Liver (tissue), 9 donors: ENCODE data around the gene TAS1R1. TPM values are rescaled to one million over a fixed set of nuclear protein-coding genes. Genes with fewer than 3 reads are reported as not detected.
A peak's percentile ranks its signal among the peaks of the same experiment; 100 is the strongest.

ENCODE experiments used
- DNase-seq: peaks from one replicate; pipeline ENCODE4 v3.0.0-alpha.2; 2017; ENCODE audit warnings: low spot score
- H3K27ac ChIP-seq, 2 donors: one replicate each; pipeline ENCODE4 v1.7.0; 2013; ENCODE audit warnings: inconsistent platforms in 2 of 2, low read length in 2 of 2, control low read depth in 1 of 2, low read depth in 1 of 2, mild to moderate bottlenecking in 1 of 2
- H3K27me3 ChIP-seq, 4 donors: one replicate each; pipeline versions ENCODE4 v1.6.1 to v1.7.0; 2013; ENCODE audit warnings: low read length in 3 of 4, inconsistent platforms in 1 of 4, mild to moderate bottlenecking in 1 of 4, moderate library complexity in 1 of 4; ENCODE audit not compliant: control insufficient read depth in 4 of 4, insufficient read depth in 4 of 4
- H3K36me3 ChIP-seq, 4 donors: one replicate each; pipeline versions ENCODE4 v1.6.1 to v1.7.0; 2013; ENCODE audit warnings: low read length in 3 of 4, mild to moderate bottlenecking in 3 of 4, low read depth in 1 of 4, moderate library complexity in 1 of 4; ENCODE audit not compliant: control insufficient read depth in 4 of 4, insufficient read depth in 3 of 4
- H3K4me1 ChIP-seq, 4 donors: one replicate each; pipeline versions ENCODE4 v1.6.1 to v1.7.0; 2013; ENCODE audit warnings: low read length in 3 of 4, mild to moderate bottlenecking in 3 of 4, moderate library complexity in 1 of 4; ENCODE audit not compliant: control insufficient read depth in 4 of 4, insufficient read depth in 4 of 4
- H3K4me3 ChIP-seq, 3 donors: one replicate each; pipeline versions ENCODE4 v1.6.1 to v1.7.0; 2013; ENCODE audit warnings: low read length in 3 of 3, control low read depth in 1 of 3, low read depth in 1 of 3, mild to moderate bottlenecking in 1 of 3
- H3K9ac ChIP-seq, 2 donors: one replicate each; pipeline ENCODE4 v1.7.0; 2013; ENCODE audit warnings: low read length in 2 of 2, mild to moderate bottlenecking in 2 of 2, moderate library complexity in 2 of 2, control low read depth in 1 of 2, low read depth in 1 of 2
- H3K9me3 ChIP-seq, 4 donors: one replicate each; pipeline versions ENCODE4 v1.6.1 to v1.7.0; 2013; ENCODE audit warnings: low read length in 3 of 4; ENCODE audit not compliant: control insufficient read depth in 4 of 4
- EGR1 ChIP-seq, 2 donors: IDR thresholded peaks; 2 replicates each; pipeline ENCODE4 v1.6.1; 2016 to 2018; ENCODE audit warnings: antibody characterized with exemption in 2 of 2, low read depth in 2 of 2
- FOXA1 ChIP-seq: IDR thresholded peaks from 2 replicates; pipeline ENCODE4 v1.6.1; 2016; ENCODE audit warnings: antibody characterized with exemption
- FOXA2 ChIP-seq: IDR thresholded peaks from 2 replicates; pipeline ENCODE4 v1.6.1; 2016; ENCODE audit warnings: antibody characterized with exemption
- GABPA ChIP-seq, 2 donors: IDR thresholded peaks in 1 of 2; conservative IDR thresholded peaks in 1 of 2; 2 replicates each; pipeline ENCODE4 v1.6.1; 2016; ENCODE audit warnings: antibody characterized with exemption in 2 of 2, mild to moderate bottlenecking in 1 of 2, moderate library complexity in 1 of 2
- HNF4G ChIP-seq: IDR thresholded peaks from 2 replicates; pipeline ENCODE4 v1.6.1; 2016; ENCODE audit warnings: antibody characterized with exemption
- MAX ChIP-seq: IDR thresholded peaks from 2 replicates; pipeline ENCODE4 v1.6.1; 2016; ENCODE audit warnings: antibody characterized with exemption
- RAD21 ChIP-seq, 2 donors: IDR thresholded peaks; 2 replicates each; pipeline ENCODE4 v1.6.1; 2016; ENCODE audit warnings: antibody characterized with exemption in 2 of 2, mild to moderate bottlenecking in 2 of 2
- RXRA ChIP-seq, 2 donors: IDR thresholded peaks; 2 replicates each; pipeline ENCODE4 v1.6.1; 2017 to 2018; ENCODE audit warnings: antibody characterized with exemption in 2 of 2, mild to moderate bottlenecking in 1 of 2
- TAF1 ChIP-seq: conservative IDR thresholded peaks from 2 replicates; pipeline ENCODE4 v1.6.1; 2016; ENCODE audit warnings: antibody characterized with exemption, mild to moderate bottlenecking
- YY1 ChIP-seq: IDR thresholded peaks from 2 replicates; pipeline ENCODE4 v1.6.1; 2016; ENCODE audit warnings: antibody characterized with exemption, mild to moderate bottlenecking
- WGBS: extraction: QIAGEN DNeasy Blood & Tissue Kit; methylation state at CpG from one replicate; pipeline ENCODE4 v1.1.7; 2013; 5-methylcytosine and 5-hydroxymethylcytosine counted together
- polyA plus RNA-seq, 2 donors: library from polyadenylated mRNA; stranded (reverse) in 1 of 2; unstranded in 1 of 2; fragments of 200-250 nt in 1 of 2; fragments of >200 nt in 1 of 2; fragmentation: Nextera tagmentation in 1 of 2; extraction: Ambion mirVana in 1 of 2; gene quantifications; one replicate each; pipeline versions ENCODE4 v1.2.1 to v1.2.3, GENCODE V29; 2013 to 2015
- total RNA-seq, 2 donors: library from RNA; depleted of rRNA; stranded (reverse); fragments of >200 nt; gene quantifications; one replicate each; pipeline ENCODE4 v1.2.3, GENCODE V29; 2014
- TF ChIP-seq, protein P1 (sequence below): IDR thresholded peaks from 2 replicates; pipeline ENCODE4 v1.6.1; 2016; ENCODE audit warnings: antibody characterized with exemption
- TF ChIP-seq, protein P2 (sequence below): IDR thresholded peaks from 2 replicates; pipeline ENCODE4 v1.6.1; 2016; ENCODE audit warnings: antibody characterized with exemption, mild to moderate bottlenecking
- donor health status: healthy.
- donor health status: healthy.
- donor health status: healthy.
- donor health status: healthy.
- donor health status: healthy.

Gene TAS1R1
- total and polyA plus RNA-seq, 4 donors = not detected

DNA sequence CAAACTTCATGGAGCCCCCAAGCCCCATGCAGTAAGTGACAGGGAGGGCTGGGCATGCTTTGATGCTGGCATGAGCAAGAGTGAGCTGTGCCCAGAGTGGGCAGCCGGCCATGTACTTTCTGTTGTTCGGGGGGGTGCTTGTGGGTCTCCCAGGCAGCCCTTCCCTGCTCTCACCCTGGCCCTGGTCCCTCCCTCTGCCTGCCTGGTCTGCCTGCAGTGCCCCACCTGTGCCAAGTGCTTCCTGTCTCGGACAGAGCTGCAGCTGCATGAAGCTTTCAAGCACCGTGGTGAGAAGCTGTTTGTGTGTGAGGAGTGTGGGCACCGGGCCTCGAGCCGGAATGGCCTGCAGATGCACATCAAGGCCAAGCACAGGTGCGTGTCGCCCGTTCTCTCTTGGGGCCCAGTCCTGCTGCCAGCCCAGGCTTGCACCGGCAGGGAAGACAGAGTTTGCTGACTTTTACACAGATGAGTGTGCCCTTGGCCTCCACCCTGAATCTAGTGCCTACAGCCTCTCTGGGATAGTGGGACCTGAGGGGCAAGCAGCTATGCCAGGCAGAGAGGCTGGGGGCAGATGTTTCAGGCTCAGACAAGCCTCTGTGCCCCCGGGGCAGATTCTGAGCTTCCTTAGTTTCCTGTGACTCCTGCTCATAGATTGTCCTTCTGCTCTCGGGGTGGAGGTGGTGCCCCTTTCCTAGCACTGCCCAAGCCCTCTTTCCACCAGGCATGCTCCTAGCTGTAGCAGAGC, 32.3 kb downstream of the TAS1R1 start:
- Histone ChIP-seq H3K27ac (no peak overlapping the region), H3K9ac (no peak overlapping the region), H3K9me3 (no peaks in the 10 kb centered on the region), H3K4me3 (no peak overlapping the region), H3K4me1 (peaks cover 3 to 33% (median 14%) of the 10 kb centered on the region in 4 donors), H3K36me3 (peaks cover 10 to 47% (median 21%) of the 10 kb centered on the region in 4 donors), H3K27me3 (no peaks in the 10 kb centered on the region)
- DNase-seq = no peak
- WGBS = 43% methylated on average over 13 of the region's 13 CpGs
- TF ChIP-seq, protein P1, sequence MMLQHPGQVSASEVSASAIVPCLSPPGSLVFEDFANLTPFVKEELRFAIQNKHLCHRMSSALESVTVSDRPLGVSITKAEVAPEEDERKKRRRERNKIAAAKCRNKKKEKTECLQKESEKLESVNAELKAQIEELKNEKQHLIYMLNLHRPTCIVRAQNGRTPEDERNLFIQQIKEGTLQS = no peak
- TF ChIP-seq FOXA2 (no peak), MAX (no peak), EGR1 (IDR thresholded peaks at IDR 0.05; ENCODE audit: low read depth in 2 of 2) (no peak), GABPA (IDR thresholded peaks at IDR 0.05 in 1 of 2, conservative IDR thresholded peaks at IDR 0.05 in 1 of 2) (no peak), RAD21 (IDR thresholded peaks at IDR 0.05) (no peak), TAF1 (no peak), HNF4G (no peak), YY1 (no peak), FOXA1 (no peak), RXRA (IDR thresholded peaks at IDR 0.05) (no peak)
- TF ChIP-seq, protein P2, sequence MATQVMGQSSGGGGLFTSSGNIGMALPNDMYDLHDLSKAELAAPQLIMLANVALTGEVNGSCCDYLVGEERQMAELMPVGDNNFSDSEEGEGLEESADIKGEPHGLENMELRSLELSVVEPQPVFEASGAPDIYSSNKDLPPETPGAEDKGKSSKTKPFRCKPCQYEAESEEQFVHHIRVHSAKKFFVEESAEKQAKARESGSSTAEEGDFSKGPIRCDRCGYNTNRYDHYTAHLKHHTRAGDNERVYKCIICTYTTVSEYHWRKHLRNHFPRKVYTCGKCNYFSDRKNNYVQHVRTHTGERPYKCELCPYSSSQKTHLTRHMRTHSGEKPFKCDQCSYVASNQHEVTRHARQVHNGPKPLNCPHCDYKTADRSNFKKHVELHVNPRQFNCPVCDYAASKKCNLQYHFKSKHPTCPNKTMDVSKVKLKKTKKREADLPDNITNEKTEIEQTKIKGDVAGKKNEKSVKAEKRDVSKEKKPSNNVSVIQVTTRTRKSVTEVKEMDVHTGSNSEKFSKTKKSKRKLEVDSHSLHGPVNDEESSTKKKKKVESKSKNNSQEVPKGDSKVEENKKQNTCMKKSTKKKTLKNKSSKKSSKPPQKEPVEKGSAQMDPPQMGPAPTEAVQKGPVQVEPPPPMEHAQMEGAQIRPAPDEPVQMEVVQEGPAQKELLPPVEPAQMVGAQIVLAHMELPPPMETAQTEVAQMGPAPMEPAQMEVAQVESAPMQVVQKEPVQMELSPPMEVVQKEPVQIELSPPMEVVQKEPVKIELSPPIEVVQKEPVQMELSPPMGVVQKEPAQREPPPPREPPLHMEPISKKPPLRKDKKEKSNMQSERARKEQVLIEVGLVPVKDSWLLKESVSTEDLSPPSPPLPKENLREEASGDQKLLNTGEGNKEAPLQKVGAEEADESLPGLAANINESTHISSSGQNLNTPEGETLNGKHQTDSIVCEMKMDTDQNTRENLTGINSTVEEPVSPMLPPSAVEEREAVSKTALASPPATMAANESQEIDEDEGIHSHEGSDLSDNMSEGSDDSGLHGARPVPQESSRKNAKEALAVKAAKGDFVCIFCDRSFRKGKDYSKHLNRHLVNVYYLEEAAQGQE = no peak

DNA sequence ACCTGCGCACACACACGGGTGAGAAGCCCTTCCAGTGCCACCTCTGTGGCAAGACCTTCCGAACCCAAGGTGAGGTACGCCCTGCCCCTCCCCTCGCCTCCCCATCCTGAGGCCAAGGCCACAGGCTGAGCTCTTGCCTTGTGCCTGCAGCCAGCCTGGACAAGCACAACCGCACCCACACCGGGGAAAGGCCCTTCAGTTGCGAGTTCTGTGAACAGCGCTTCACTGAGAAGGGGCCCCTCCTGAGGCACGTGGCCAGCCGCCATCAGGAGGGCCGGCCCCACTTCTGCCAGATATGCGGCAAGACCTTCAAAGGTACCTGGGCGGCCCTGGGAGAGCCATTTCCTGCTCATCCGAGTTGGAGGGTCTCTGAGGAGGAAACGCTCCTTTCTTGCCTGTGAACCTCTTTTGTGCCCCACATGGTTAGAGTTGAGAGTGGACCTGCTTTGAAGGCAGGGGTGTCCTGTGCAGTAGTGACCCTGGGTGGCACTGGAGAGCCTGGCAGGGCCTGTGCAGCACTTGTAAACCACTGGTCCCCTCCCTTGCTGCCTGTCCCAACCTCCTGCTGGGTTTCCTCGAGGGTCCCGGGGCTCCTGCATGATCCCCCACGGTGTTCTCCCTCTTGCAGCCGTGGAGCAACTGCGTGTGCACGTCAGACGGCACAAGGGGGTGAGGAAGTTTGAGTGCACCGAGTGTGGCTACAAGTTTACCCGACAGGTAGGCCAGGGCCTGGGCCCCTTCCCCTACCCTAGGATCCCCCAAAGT, 33.2 kb downstream of the TAS1R1 start:
- Histone ChIP-seq H3K27me3 (no peaks in the 10 kb centered on the region), H3K36me3 (peaks cover 16 to 56% (median 29%) of the 10 kb centered on the region in 4 donors), H3K27ac (no peak overlapping the region), H3K9ac (no peak overlapping the region), H3K4me3 (no peak overlapping the region), H3K9me3 (no peaks in the 10 kb centered on the region), H3K4me1 (peaks cover 1 to 27% (median 7%) of the 10 kb centered on the region in 4 donors)
- TF ChIP-seq RAD21 (IDR thresholded peaks at IDR 0.05) (peak in 1 of 2 donors; percentile 5), MAX (no peak)
- WGBS = 86% methylated on average over 25 of the region's 25 CpGs
- no peak for DNase-seq
